DOHH2 (cell line): Measurements from ENCODE around the gene VSTM1.

Experiments
- H3F3A ChIP-seq: fragments of 200-600 bp; sonication (generic), shearing (Covaris generic); 2 replicates; pipeline ENCODE4 v1.6.0; 2016; ENCODE audit warnings: antibody characterized with exemption, mild to moderate bottlenecking; ENCODE audit not compliant: control insufficient read depth, insufficient read depth
- H3K27ac ChIP-seq: fragments of 200-600 bp; sonication (generic); 2 replicates; pipeline ENCODE4 v1.5.1; 2014; ENCODE audit warnings: low read depth, mild to moderate bottlenecking, low read length, moderate library complexity
- H3K27me3 ChIP-seq: fragments of 200-600 bp; sonication (generic); 2 replicates; pipeline ENCODE4 v1.6.1; 2014; ENCODE audit warnings: mild to moderate bottlenecking, low read length, mixed read lengths; ENCODE audit not compliant: control insufficient read depth
- H3K36me3 ChIP-seq: fragments of 200-600 bp; sonication (generic); 2 replicates; pipeline ENCODE4 v1.6.1; 2014; ENCODE audit warnings: mild to moderate bottlenecking, low read length, moderate library complexity, mixed read lengths; ENCODE audit not compliant: control insufficient read depth
- H3K4me1 ChIP-seq: fragments of 200-600 bp; sonication (generic); 2 replicates; pipeline ENCODE4 v1.6.1; 2014; ENCODE audit warnings: mild to moderate bottlenecking, low read length, mixed read lengths; ENCODE audit not compliant: control insufficient read depth
- H3K4me2 ChIP-seq: fragments of 200-600 bp; sonication (generic); 2 replicates; pipeline ENCODE4 v1.6.0; 2014; ENCODE audit warnings: mild to moderate bottlenecking, low read length, moderate library complexity
- H3K4me3 ChIP-seq: fragments of 200-600 bp; sonication (generic); 2 replicates; pipeline ENCODE4 v1.5.1; 2014; ENCODE audit warnings: mild to moderate bottlenecking, low read length, mixed read lengths
- H3K79me2 ChIP-seq: fragments of 200-600 bp; sonication (generic); 2 replicates; pipeline ENCODE4 v1.6.1; 2014; ENCODE audit warnings: mild to moderate bottlenecking, low read length, mixed read lengths; ENCODE audit not compliant: control insufficient read depth
- H3K9me2 ChIP-seq: fragments of 200-600 bp; sonication (generic); replicated peaks from 2 replicates; pipeline ENCODE4 v1.6.1; 2014; ENCODE audit warnings: mild to moderate bottlenecking, low read length, mixed read lengths; ENCODE audit not compliant: control insufficient read depth
- H3K9me3 ChIP-seq: fragments of 200-600 bp; sonication (generic); 2 replicates; pipeline ENCODE4 v1.6.1; 2014; ENCODE audit warnings: antibody characterized with exemption, low read length, mixed read lengths; ENCODE audit not compliant: control insufficient read depth, insufficient read depth
- H4K20me1 ChIP-seq: fragments of 200-600 bp; sonication (generic); 2 replicates; pipeline ENCODE4 v1.6.0; 2014; ENCODE audit warnings: low read depth, mild to moderate bottlenecking, antibody characterized with exemption, low read length, moderate library complexity; ENCODE audit not compliant: control insufficient read depth, insufficient read depth
- CTCF ChIP-seq: fragments of 200-600 bp; sonication (generic); IDR thresholded peaks from one replicate; pipeline ENCODE4 v1.5.1; 2014; ENCODE audit warnings: antibody characterized with exemption, mild to moderate bottlenecking, low read depth, low read length; ENCODE audit not compliant: poor library complexity, severe bottlenecking
- EZH2phosphoT487 ChIP-seq: fragments of 200-600 bp; sonication (generic); IDR thresholded peaks from 2 replicates; pipeline ENCODE4 v1.6.1; 2017; ENCODE audit warnings: borderline replicate concordance, mild to moderate bottlenecking, antibody characterized with exemption, low read length, moderate library complexity, mixed read lengths

The VSTM1 gene

DNA sequence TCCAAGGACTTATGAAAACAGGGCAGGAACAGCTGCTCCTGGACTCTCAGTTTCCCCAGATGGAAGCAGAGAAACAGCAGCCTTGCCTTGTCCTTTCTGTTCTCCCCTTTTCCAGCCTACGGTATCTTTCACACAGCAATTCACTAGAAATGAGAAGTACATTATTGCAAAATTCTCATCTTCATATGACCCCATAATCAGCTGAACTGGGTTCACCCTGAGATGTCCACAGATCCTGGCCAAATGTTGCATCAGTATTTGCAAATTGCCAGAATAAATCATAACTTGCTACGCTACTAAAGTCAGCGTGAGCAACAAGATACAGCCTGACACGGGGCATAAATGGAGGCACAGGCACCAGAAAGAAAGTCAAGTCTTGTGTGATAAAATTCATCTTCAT lies 16.1 kb downstream of the VSTM1 start:
- no peaks in the 10 kb centered on the region for H3K9me2 ChIP-seq
- H3K4me3 ChIP-seq, result no peak overlapping the region
- no peaks in the 10 kb centered on the region for H4K20me1 ChIP-seq
- H3K27ac ChIP-seq, result no peak overlapping the region
- no peak for TF ChIP-seq EZH2phosphoT487
- no peak for TF ChIP-seq CTCF
- H3K36me3 ChIP-seq, result no peaks in the 10 kb centered on the region
- no peaks in the 10 kb centered on the region for H3K4me1 ChIP-seq
- no peaks in the 10 kb centered on the region for H3K9me3 ChIP-seq
- no peaks in the 10 kb centered on the region for H3K79me2 ChIP-seq
- H3F3A ChIP-seq, result no peaks in the 10 kb centered on the region
- H3K4me2 ChIP-seq, result no peak overlapping the region
- no peaks in the 10 kb centered on the region for H3K27me3 ChIP-seq

DNA sequence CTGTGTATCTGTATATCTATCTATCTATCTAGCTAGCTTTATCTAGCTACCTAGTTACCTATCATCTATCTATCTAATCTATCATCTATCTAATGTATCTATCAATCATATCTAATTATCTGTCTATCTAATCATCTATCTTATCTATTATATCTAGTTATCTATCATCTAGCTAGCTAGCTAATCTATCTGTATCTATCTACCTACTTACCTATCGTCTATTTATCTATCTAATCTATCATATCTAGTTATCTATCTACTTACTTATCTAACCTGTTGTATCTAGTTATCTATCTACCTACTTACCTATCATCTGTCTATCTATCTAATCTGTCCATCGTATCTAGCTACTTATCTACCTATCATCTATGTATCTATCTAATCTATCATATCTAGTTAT lies 17.9 kb downstream of the VSTM1 start:
- Histone ChIP-seq H3K4me1 (no peaks in the 10 kb centered on the region), H3K36me3 (no peaks in the 10 kb centered on the region), H3K27ac (no peak overlapping the region), H3K4me2 (no peak overlapping the region), H3K9me2 (no peaks in the 10 kb centered on the region), H3K4me3 (no peak overlapping the region), H3K9me3 (no peaks in the 10 kb centered on the region), H3K79me2 (no peaks in the 10 kb centered on the region), H4K20me1 (no peaks in the 10 kb centered on the region), H3F3A (no peaks in the 10 kb centered on the region), H3K27me3 (no peaks in the 10 kb centered on the region)
- TF ChIP-seq CTCF (no peak), EZH2phosphoT487 (no peak)

DNA sequence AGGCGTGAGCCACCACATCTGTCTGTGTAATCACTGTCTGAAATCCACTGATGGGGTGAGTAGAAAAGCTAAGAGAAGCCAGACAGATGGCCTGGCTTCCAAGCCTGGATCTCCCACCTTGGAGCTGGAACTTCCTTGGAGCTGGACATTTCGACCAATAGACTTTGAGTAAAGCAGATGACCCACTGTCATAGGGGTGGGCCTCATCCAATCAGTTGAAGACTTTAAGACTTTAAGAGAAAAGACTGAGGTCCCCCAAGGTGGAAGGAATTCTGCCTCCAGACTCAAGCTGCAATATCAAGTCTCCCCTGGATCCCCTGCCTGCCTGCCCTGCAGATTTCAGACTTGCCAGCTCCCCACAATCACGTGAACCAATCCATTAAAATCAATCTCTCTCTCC lies 20.7 kb downstream of the VSTM1 start:
- no peaks in the 10 kb centered on the region for H3K9me3 ChIP-seq
- no peaks in the 10 kb centered on the region for H3K4me1 ChIP-seq
- H3K27me3 ChIP-seq, result no peaks in the 10 kb centered on the region
- no peaks in the 10 kb centered on the region for H3K79me2 ChIP-seq
- H3F3A ChIP-seq, result no peaks in the 10 kb centered on the region
- no peaks in the 10 kb centered on the region for H4K20me1 ChIP-seq
- no peaks in the 10 kb centered on the region for H3K9me2 ChIP-seq
- no peak overlapping the region for H3K27ac ChIP-seq
- TF ChIP-seq CTCF (no peak), EZH2phosphoT487 (no peak)
- H3K36me3 ChIP-seq, result no peaks in the 10 kb centered on the region
- no peak overlapping the region for H3K4me3 ChIP-seq
- no peak overlapping the region for H3K4me2 ChIP-seq
